HepG2 (cell line): ENCODE results near the gene PPOX. TPM values are rescaled to one million over a fixed set of nuclear protein-coding genes. Genes with fewer than 3 reads are reported as not detected.

Experiments used
- EED ChIP-seq: sonication (generic); formaldehyde crosslinking; IDR thresholded peaks from 2 replicates; pipeline ENCODE4 v1.5.0; 2020; ENCODE audit warnings: mild to moderate bottlenecking, missing genetic modification reagents
- JARID2 ChIP-seq: sonication (generic); formaldehyde crosslinking; IDR thresholded peaks from 2 replicates; pipeline ENCODE4 v1.8.1; 2023; ENCODE audit warnings: missing genetic modification reagents, inconsistent platforms; ENCODE audit not compliant: insufficient replicate concordance
- KMT2B ChIP-seq: IDR thresholded peaks from 2 replicates; pipeline ENCODE4 v1.6.1; 2016; ENCODE audit warnings: missing genetic modification reagents, missing compliant biosample characterization
- MIER3 ChIP-seq: IDR thresholded peaks from 2 replicates; pipeline ENCODE4 v1.6.1; 2016; ENCODE audit warnings: missing compliant biosample characterization, borderline replicate concordance
- NFAT5 ChIP-seq: sonication (generic); formaldehyde crosslinking; IDR thresholded peaks from 2 replicates; pipeline ENCODE4 v1.4.0; 2020; ENCODE audit warnings: missing genetic modification reagents
- NFKBIZ ChIP-seq: IDR thresholded peaks from 2 replicates; pipeline ENCODE4 v1.6.1; 2018; ENCODE audit warnings: missing genetic modification reagents, missing compliant biosample characterization
- PCBP1 ChIP-seq: fragments of 200-400 bp; formaldehyde crosslinking; IDR thresholded peaks from 2 replicates; pipeline ENCODE4 v1.6.1; 2017; ENCODE audit warnings: mild to moderate bottlenecking, low read depth, low read length, borderline replicate concordance
- RCOR2 ChIP-seq: IDR thresholded peaks from 2 replicates; pipeline ENCODE4 v1.6.1; 2016; ENCODE audit warnings: missing biosample characterization, missing genetic modification reagents
- SMAD1 ChIP-seq: sonication (generic); formaldehyde crosslinking; IDR thresholded peaks from 2 replicates; pipeline ENCODE4 v1.4.0; 2020; ENCODE audit warnings: missing genetic modification reagents, low read depth, mild to moderate bottlenecking, borderline replicate concordance
- SPEN ChIP-seq: sonication (generic); formaldehyde crosslinking; IDR thresholded peaks from 2 replicates; pipeline ENCODE4 v1.5.1; 2020; ENCODE audit warnings: low read depth, mild to moderate bottlenecking, missing genetic modification reagents
- TFE3 ChIP-seq: IDR thresholded peaks from 2 replicates; pipeline ENCODE4 v1.6.1; 2016
- ZFP41 ChIP-seq: sonication (generic); formaldehyde crosslinking; IDR thresholded peaks from 2 replicates; pipeline ENCODE4 v1.4.0; 2020; ENCODE audit warnings: mild to moderate bottlenecking, missing genetic modification reagents, borderline replicate concordance
- ZNF263 ChIP-seq: sonication (generic); formaldehyde crosslinking; IDR thresholded peaks from 2 replicates; pipeline ENCODE4 v1.4.0; 2020; ENCODE audit warnings: missing genetic modification reagents
- ZNF512 ChIP-seq: sonication (generic); formaldehyde crosslinking; IDR thresholded peaks from 2 replicates; pipeline ENCODE4 v1.4.0; 2020; ENCODE audit warnings: mild to moderate bottlenecking, missing genetic modification reagents
- ZNF768 ChIP-seq: sonication (generic); formaldehyde crosslinking; IDR thresholded peaks from 2 replicates; pipeline ENCODE4 v1.4.0; 2020; ENCODE audit warnings: missing genetic modification reagents
- polyA plus RNA-seq, 8 experiments: library from polyadenylated mRNA; depleted of rRNA in 3 of 8; stranded (reverse) in 7 of 8; unstranded in 1 of 8; fragments of >200 nt; fragmentation: Illumina TruSeq in 4 of 8; extraction: Trizol in 4 of 8; gene quantifications; 2 replicates each; pipeline versions ENCODE4 v1.2.1 to v1.2.3, GENCODE V29; 2011 to 2016; ENCODE audit warnings: low read depth in 4 of 8, missing spikeins in 1 of 8, mixed read lengths in 1 of 8; ENCODE audit not compliant: insufficient read depth in 1 of 8
- total RNA-seq, 5 experiments: library from RNA; depleted of rRNA; stranded (reverse); fragments of >200 nt; fragmentation: Illumina TruSeq; extraction: Trizol; gene quantifications; 2 replicates each; pipeline ENCODE4 v1.2.3, GENCODE V29; 2016; ENCODE audit warnings: low read depth in 1 of 5
- TF ChIP-seq, protein P1 (sequence below): sonication (generic); formaldehyde crosslinking; conservative IDR thresholded peaks from 2 replicates; pipeline ENCODE4 v1.8.0; 2022; ENCODE audit warnings: low read depth, missing genetic modification reagents
- TF ChIP-seq, protein P2 (sequence below): sonication (generic); formaldehyde crosslinking; IDR thresholded peaks from 2 replicates; pipeline ENCODE4 v1.8.1; 2023; ENCODE audit warnings: mild to moderate bottlenecking, missing genetic modification reagents

The PPOX gene
- total and polyA plus RNA-seq, 2 of the 13 experiments (the other 11 are each of a cell fraction or from before 2014, with no cell fraction given) = 15.5 to 27.7 TPM

DNA sequence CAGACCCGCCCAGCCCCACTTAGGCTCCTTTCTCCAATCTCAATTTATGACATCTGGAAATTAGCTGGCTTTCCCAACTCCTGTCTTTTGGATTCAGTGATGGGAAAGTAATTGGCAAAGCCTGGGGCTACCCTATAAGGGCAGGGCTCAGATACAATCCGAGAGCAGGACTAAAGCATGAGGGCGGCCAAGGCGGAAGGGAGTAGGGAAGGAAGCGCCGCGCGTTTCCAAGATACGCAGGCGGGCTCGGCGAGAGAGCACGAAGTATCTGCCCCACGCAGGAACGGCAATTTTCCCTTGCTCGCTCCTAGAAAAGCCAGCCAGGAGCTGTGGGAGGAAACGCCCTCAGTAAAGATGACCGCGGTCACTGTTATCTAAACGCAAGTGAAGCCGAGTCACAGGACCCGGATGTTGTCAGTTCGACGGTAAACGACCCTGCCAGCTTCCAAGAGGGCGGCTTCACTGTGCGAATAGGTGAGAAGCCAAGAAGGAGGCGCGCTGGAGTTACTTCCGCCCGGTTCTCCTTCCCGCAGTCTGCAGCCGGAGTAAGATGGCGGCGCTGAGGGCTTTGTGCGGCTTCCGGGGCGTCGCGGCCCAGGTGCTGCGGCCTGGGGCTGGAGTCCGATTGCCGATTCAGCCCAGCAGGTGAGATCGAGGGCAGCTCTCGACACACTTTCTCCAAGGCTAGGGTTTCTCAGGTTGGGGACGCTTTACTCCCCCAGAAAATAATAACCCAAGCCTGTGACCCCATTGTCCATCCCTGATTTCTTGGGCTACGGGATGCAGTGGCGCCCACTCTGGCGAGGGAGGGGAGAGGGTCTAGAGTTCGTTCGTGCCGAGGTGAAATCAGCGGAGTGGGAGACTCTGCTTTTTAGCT, 35.8 kb downstream of the PPOX start, which contains the start of gene NDUFS2 (continued):
- TF ChIP-seq, protein P1, sequence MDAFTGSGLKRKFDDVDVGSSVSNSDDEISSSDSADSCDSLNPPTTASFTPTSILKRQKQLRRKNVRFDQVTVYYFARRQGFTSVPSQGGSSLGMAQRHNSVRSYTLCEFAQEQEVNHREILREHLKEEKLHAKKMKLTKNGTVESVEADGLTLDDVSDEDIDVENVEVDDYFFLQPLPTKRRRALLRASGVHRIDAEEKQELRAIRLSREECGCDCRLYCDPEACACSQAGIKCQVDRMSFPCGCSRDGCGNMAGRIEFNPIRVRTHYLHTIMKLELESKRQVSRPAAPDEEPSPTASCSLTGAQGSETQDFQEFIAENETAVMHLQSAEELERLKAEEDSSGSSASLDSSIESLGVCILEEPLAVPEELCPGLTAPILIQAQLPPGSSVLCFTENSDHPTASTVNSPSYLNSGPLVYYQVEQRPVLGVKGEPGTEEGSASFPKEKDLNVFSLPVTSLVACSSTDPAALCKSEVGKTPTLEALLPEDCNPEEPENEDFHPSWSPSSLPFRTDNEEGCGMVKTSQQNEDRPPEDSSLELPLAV (CRISPR knock-in tag) = no peak
- TF ChIP-seq ZFP41 (no peak), NFAT5 (0 out of 2 replicates have a peak, but pooled peaks have one; percentile 31), ZNF768 (CRISPR knock-in tag) (peak; percentile 55; the same call in 1 of the 2 replicates), SMAD1 (CRISPR knock-in tag) (0 out of 2 replicates have a peak, but pooled peaks have one; percentile 31), EED (no peak; the same call in 1 of the 2 replicates), KMT2B (peak; percentile 72), RCOR2 (no peak), ZNF263 (no peak), NFKBIZ (CRISPR knock-in tag) (0 out of 2 replicates have a peak, but pooled peaks have one; percentile 13), PCBP1 (no peak), JARID2 (no peak), SPEN (CRISPR knock-in tag) (peak; percentile 85), MIER3 (CRISPR knock-in tag) (peak; percentile 73; the same call in 1 of the 2 replicates), ZNF512 (CRISPR knock-in tag) (no peak), TFE3 (peak; percentile 65; the same call in 1 of the 2 replicates)
- TF ChIP-seq, protein P2, sequence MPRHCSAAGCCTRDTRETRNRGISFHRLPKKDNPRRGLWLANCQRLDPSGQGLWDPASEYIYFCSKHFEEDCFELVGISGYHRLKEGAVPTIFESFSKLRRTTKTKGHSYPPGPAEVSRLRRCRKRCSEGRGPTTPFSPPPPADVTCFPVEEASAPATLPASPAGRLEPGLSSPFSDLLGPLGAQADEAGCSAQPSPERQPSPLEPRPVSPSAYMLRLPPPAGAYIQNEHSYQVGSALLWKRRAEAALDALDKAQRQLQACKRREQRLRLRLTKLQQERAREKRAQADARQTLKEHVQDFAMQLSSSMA (CRISPR knock-in tag) = 0 out of 2 replicates have a peak, but pooled peaks have one; percentile 77
